Suprapubic skin (tissue), 4 donors: ENCODE results near the gene KLHL11. TPM values are rescaled to one million over a fixed set of nuclear protein-coding genes. Genes with fewer than 3 reads are reported as not detected.

Experiments used
- DNase-seq, 2 donors: peaks; one replicate each; pipeline ENCODE4 v3.0.0-alpha.2; 2019; ENCODE audit warnings: low spot score in 2 of 2
- H3K27ac ChIP-seq: fragments of 200-600 bp; sonication (generic); one replicate; pipeline ENCODE4 v1.5.1; 2019
- H3K27me3 ChIP-seq: fragments of 200-600 bp; sonication (generic); one replicate; pipeline ENCODE4 v1.5.1; 2019
- H3K36me3 ChIP-seq: fragments of 200-600 bp; sonication (generic); one replicate; pipeline ENCODE4 v1.5.1; 2019
- H3K4me1 ChIP-seq: fragments of 200-600 bp; sonication (generic); one replicate; pipeline ENCODE4 v1.5.1; 2019
- H3K4me3 ChIP-seq: fragments of 200-600 bp; sonication (generic); one replicate; pipeline ENCODE4 v1.5.1; 2019; ENCODE audit warnings: mild to moderate bottlenecking
- H3K9me3 ChIP-seq: fragments of 200-600 bp; sonication (generic); one replicate; pipeline ENCODE4 v1.5.1; 2019
- CTCF ChIP-seq, 2 donors: fragments of 200-600 bp in 1 of 2; fragments of 450-650 bp in 1 of 2; sonication (generic) in 1 of 2; IDR thresholded peaks; one replicate each; pipeline ENCODE4 v1.5.1; 2016 to 2019; ENCODE audit warnings: antibody characterized with exemption in 2 of 2, mild to moderate bottlenecking in 1 of 2, moderate library complexity in 1 of 2
- EP300 ChIP-seq: sonication (generic); formaldehyde crosslinking; IDR thresholded peaks from one replicate; pipeline ENCODE4 v1.6.1; 2017; ENCODE audit warnings: antibody characterized with exemption
- POLR2A ChIP-seq, 2 donors: fragments of 450-650 bp; IDR thresholded peaks; one replicate each; pipeline ENCODE4 v1.6.1; 2017; ENCODE audit warnings: antibody characterized with exemption in 2 of 2, mild to moderate bottlenecking in 2 of 2, moderate library complexity in 2 of 2
- POLR2AphosphoS5 ChIP-seq, 3 donors: sonication (generic); formaldehyde crosslinking; IDR thresholded peaks; one replicate each; pipeline ENCODE4 v1.6.1; 2017; ENCODE audit warnings: antibody characterized with exemption in 3 of 3
- WGBS: methylation state at CpG from one replicate; pipeline ENCODE4 v1.1.5; 2018; 5-methylcytosine and 5-hydroxymethylcytosine counted together
- total RNA-seq, 4 donors: library from RNA; depleted of rRNA; stranded (reverse); fragments of >200 nt; gene quantifications; one replicate each; pipeline ENCODE4 v1.1.0, GENCODE V29; 2016

Gene KLHL11, protein sequence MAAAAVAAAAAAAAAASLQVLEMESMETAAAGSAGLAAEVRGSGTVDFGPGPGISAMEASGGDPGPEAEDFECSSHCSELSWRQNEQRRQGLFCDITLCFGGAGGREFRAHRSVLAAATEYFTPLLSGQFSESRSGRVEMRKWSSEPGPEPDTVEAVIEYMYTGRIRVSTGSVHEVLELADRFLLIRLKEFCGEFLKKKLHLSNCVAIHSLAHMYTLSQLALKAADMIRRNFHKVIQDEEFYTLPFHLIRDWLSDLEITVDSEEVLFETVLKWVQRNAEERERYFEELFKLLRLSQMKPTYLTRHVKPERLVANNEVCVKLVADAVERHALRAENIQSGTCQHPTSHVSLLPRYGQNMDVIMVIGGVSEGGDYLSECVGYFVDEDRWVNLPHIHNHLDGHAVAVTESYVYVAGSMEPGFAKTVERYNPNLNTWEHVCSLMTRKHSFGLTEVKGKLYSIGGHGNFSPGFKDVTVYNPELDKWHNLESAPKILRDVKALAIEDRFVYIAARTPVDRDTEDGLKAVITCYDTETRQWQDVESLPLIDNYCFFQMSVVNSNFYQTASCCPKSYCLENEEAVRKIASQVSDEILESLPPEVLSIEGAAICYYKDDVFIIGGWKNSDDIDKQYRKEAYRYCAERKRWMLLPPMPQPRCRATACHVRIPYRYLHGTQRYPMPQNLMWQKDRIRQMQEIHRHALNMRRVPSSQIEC
- total RNA-seq = 10 to 100 TPM; 19.6 to 27.9 (median 21.4) TPM

DNA sequence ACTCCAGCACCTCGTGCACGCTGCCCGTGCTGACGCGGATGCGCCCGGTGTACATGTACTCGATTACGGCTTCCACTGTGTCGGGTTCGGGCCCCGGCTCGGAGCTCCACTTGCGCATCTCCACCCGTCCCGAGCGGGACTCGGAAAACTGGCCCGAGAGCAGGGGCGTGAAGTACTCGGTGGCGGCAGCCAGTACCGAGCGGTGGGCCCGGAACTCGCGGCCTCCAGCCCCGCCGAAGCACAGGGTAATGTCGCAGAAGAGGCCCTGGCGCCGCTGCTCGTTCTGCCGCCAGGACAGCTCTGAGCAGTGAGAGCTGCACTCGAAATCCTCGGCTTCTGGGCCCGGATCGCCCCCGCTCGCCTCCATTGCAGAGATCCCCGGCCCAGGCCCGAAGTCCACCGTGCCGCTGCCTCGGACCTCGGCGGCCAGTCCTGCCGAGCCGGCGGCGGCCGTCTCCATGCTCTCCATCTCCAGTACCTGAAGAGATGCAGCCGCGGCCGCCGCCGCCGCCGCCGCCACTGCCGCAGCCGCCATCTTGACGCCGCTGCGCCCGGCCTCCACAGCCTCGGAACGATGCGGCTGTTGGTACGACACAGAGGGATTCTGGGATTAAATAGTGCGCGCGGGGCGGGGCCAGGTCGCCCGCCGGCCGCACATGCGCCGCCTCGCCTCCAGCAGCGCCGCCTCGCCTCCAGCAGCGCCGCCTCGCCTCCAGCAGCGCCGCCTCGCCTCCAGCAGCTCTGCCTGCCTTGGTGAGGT is at the start of gene KLHL11:
TSS of gene KLHL11 (minus strand) at position 588 of the 760 bp plus-strand sequence. CDS start at position 535, 53 bp downstream.
- H3K9me3 ChIP-seq = no peaks in the 10 kb centered on the region
- H3K4me3 ChIP-seq = peak within 1 kb of the TSS; percentile 96
- DNase-seq = peak; percentile 90 to 94
- H3K4me1 ChIP-seq = peaks cover 32% of the 10 kb centered on the region
- peaks cover 30% of the 10 kb centered on the region for H3K36me3 ChIP-seq
- peak within 1 kb of the TSS; percentile 93 for H3K27ac ChIP-seq
- TF ChIP-seq EP300 (no peak), POLR2A (IDR thresholded peaks at IDR 0.05) (peak; percentile 71 to 79), CTCF (IDR thresholded peaks at IDR 0.05) (no peak), POLR2AphosphoS5 (IDR thresholded peaks at IDR 0.05) (peak in 2 of 3 donors; percentile 64 to 75)
- no peaks in the 10 kb centered on the region for H3K27me3 ChIP-seq
- WGBS = 0% methylated on average over 16 of the region's 90 CpGs

- no peaks in the 10 kb centered on the region for H3K9me3 ChIP-seq
- 91% methylated on average over 5 of the region's 5 CpGs for WGBS
- no peak overlapping the region for H3K27ac ChIP-seq
- DNase-seq = no peak
- peaks cover 37% of the 10 kb centered on the region for H3K36me3 ChIP-seq
- H3K27me3 ChIP-seq = no peaks in the 10 kb centered on the region
- no peak for TF ChIP-seq POLR2AphosphoS5 (IDR thresholded peaks at IDR 0.05)
- no peak for TF ChIP-seq CTCF (IDR thresholded peaks at IDR 0.05)
- no peak for TF ChIP-seq POLR2A (IDR thresholded peaks at IDR 0.05)
- TF ChIP-seq EP300 = no peak
- H3K4me1 ChIP-seq = peaks cover 46% of the 10 kb centered on the region
- no peak overlapping the region for H3K4me3 ChIP-seq
Observed at GRCh38 chr17:41915020-41915419, 49.8 kb upstream of the KLHL11 start.

GRCh38 chr17:41914358-41914766 is 49.1 kb upstream of the KLHL11 start:
- 79% methylated on average over 6 of the region's 6 CpGs for WGBS
- no peak for DNase-seq
- peaks cover 40% of the 10 kb centered on the region for H3K4me1 ChIP-seq
- no peak overlapping the region for H3K27ac ChIP-seq
- peaks cover 43% of the 10 kb centered on the region for H3K36me3 ChIP-seq
- no peak overlapping the region for H3K4me3 ChIP-seq
- no peaks in the 10 kb centered on the region for H3K27me3 ChIP-seq
- TF ChIP-seq POLR2AphosphoS5 (IDR thresholded peaks at IDR 0.05) = no peak
- TF ChIP-seq CTCF (IDR thresholded peaks at IDR 0.05) = no peak
- no peaks in the 10 kb centered on the region for H3K9me3 ChIP-seq

GRCh38 chr17:41913798-41914197 is 48.6 kb upstream of the KLHL11 start:
- TF ChIP-seq CTCF (IDR thresholded peaks at IDR 0.05) (no peak), POLR2AphosphoS5 (IDR thresholded peaks at IDR 0.05) (no peak), POLR2A (IDR thresholded peaks at IDR 0.05) (no peak)
- Histone ChIP-seq H3K4me1 (peaks cover 38% of the 10 kb centered on the region), H3K36me3 (peaks cover 49% of the 10 kb centered on the region), H3K4me3 (no peak overlapping the region), H3K27ac (no peak overlapping the region), H3K27me3 (no peaks in the 10 kb centered on the region), H3K9me3 (no peaks in the 10 kb centered on the region)
- DNase-seq = no peak
- WGBS = 86% methylated on average over 4 of the region's 4 CpGs
